CD8-positive, alpha-beta memory T cell (primary cell): ENCODE results near the gene TMOD1. TPM values are rescaled to one million over a fixed set of nuclear protein-coding genes. Genes with fewer than 3 reads are reported as not detected.

ENCODE experiments used
- CTCF ChIA-PET: fragments of 350-600 bp; sonication (Branson Sonifier 250); formaldehyde crosslinking; loops from one replicate; lab custom pipeline; 2021; ENCODE audit warnings: antibody characterized with exemption; lab: Charles Lee
- POLR2A ChIA-PET: fragments of 350-600 bp; sonication (Branson Sonifier 250); formaldehyde crosslinking; loops from one replicate; lab custom pipeline; 2021; ENCODE audit warnings: antibody characterized with exemption; lab: Charles Lee
- DNase-seq, 5 donors: peaks; one replicate each; pipeline versions ENCODE4 v3.0.0 to v3.0.0-alpha.2; 2020 to 2022; ENCODE audit warnings: mixed read lengths in 1 of 5
- H3K27ac ChIP-seq: one replicate; pipeline ENCODE4 v1.7.0; 2013; ENCODE audit warnings: low read depth, mild to moderate bottlenecking, low read length, moderate library complexity
- H3K27me3 ChIP-seq: 2 replicates; pipeline ENCODE4 v1.7.0; 2013; ENCODE audit warnings: low read length, mild to moderate bottlenecking; ENCODE audit not compliant: insufficient read depth, poor library complexity, severe bottlenecking
- H3K36me3 ChIP-seq: 2 replicates; pipeline ENCODE4 v1.7.0; 2013; ENCODE audit warnings: mild to moderate bottlenecking, low read length, moderate library complexity; ENCODE audit not compliant: insufficient read depth
- H3K4me1 ChIP-seq: 2 replicates; pipeline ENCODE4 v1.7.0; 2013; ENCODE audit warnings: mild to moderate bottlenecking, low read length, moderate library complexity; ENCODE audit not compliant: insufficient read depth
- H3K4me3 ChIP-seq: 2 replicates; pipeline ENCODE4 v1.7.0; 2013; ENCODE audit warnings: mild to moderate bottlenecking, low read length
- H3K9me3 ChIP-seq: 2 replicates; pipeline ENCODE4 v1.7.0; 2013; ENCODE audit warnings: mild to moderate bottlenecking, low read length
- H3K27ac Mint-ChIP-seq, 8 donors: one replicate each; pipeline ENCODE4 v1.8.0; 2020 to 2021; ENCODE audit warnings: mixed read lengths in 8 of 8, mild to moderate bottlenecking in 6 of 8, inconsistent platforms in 3 of 8, moderate library complexity in 3 of 8
- H3K27me3 Mint-ChIP-seq, 2 donors: one replicate each; pipeline ENCODE4 v1.8.0; 2020 to 2021; ENCODE audit warnings: mixed read lengths in 2 of 2, mild to moderate bottlenecking in 1 of 2, moderate library complexity in 1 of 2
- H3K36me3 Mint-ChIP-seq, 3 donors: one replicate each; pipeline ENCODE4 v1.8.0; 2020 to 2021; ENCODE audit warnings: mixed read lengths in 3 of 3, inconsistent platforms in 1 of 3, mild to moderate bottlenecking in 1 of 3
- H3K4me1 Mint-ChIP-seq, 3 donors: one replicate each; pipeline ENCODE4 v1.8.0; 2020 to 2021; ENCODE audit warnings: mixed read lengths in 3 of 3, inconsistent platforms in 1 of 3, mild to moderate bottlenecking in 1 of 3
- H3K4me3 Mint-ChIP-seq, 7 donors: one replicate each; pipeline ENCODE4 v1.8.0; 2020 to 2021; ENCODE audit warnings: mixed read lengths in 7 of 7, mild to moderate bottlenecking in 6 of 7, moderate library complexity in 4 of 7, inconsistent platforms in 2 of 7
- H3K9me3 Mint-ChIP-seq, 5 donors: one replicate each; pipeline ENCODE4 v1.8.0; 2020 to 2022; ENCODE audit warnings: mixed read lengths in 5 of 5, mild to moderate bottlenecking in 3 of 5, moderate library complexity in 2 of 5, inconsistent platforms in 1 of 5
- polyA plus RNA-seq: library from polyadenylated mRNA; unstranded; fragments of 300-500 nt; fragmentation: Illumina TruSeq; gene quantifications from one replicate; pipeline ENCODE4 v1.2.3, GENCODE V29; 2021
- total RNA-seq, 2 experiments: library from RNA; stranded (reverse); gene quantifications; one replicate each; pipeline ENCODE4 v1.2.3, GENCODE V29; 2021

TMOD1 gene
- total and polyA plus RNA-seq, 3 experiments from 2014 or later = 1.2 to 1.5 (median 1.3) TPM

- Histone ChIP-seq H3K9me3 (no peaks in the 10 kb centered on the region), H3K4me1 (peaks cover 8% of the 10 kb centered on the region), H3K36me3 (no peaks in the 10 kb centered on the region), H3K4me3 (no peak overlapping the region), H3K27ac (no peak overlapping the region), H3K27me3 (peaks cover 13% of the 10 kb centered on the region)
- Mint-ChIP-seq H3K27me3 (peaks cover 35 to 43% of the 10 kb centered on the region in 2 donors), H3K27ac (no peak overlapping the region), H3K4me3 (no peak overlapping the region), H3K36me3 (no peaks in the 10 kb centered on the region), H3K9me3 (no peaks in the 10 kb centered on the region), H3K4me1 (peaks cover 15 to 18% (median 18%) of the 10 kb centered on the region in 3 donors)
- DNase-seq = no peak
- POLR2A ChIA-PET = no interaction called here
- CTCF ChIA-PET = no interaction called here
These were observed 4.4 kb downstream of the TMOD1 start for GRCh38 chr9:97505845-97506244.

GRCh38 chr9:97506306-97506705 is 4.8 kb downstream of the TMOD1 start:
- Histone ChIP-seq H3K4me1 (peaks cover 8% of the 10 kb centered on the region), H3K4me3 (no peak overlapping the region), H3K27me3 (peaks cover 13% of the 10 kb centered on the region), H3K36me3 (no peaks in the 10 kb centered on the region), H3K9me3 (no peaks in the 10 kb centered on the region), H3K27ac (no peak overlapping the region)
- ChIA-PET POLR2A (no interaction called here), CTCF (no interaction called here)
- Mint-ChIP-seq H3K27ac (no peak overlapping the region), H3K4me1 (peaks cover 11 to 14% (median 14%) of the 10 kb centered on the region in 3 donors), H3K36me3 (no peaks in the 10 kb centered on the region), H3K27me3 (peaks cover 31 to 39% of the 10 kb centered on the region in 2 donors), H3K4me3 (no peak overlapping the region), H3K9me3 (no peaks in the 10 kb centered on the region)
- no peak for DNase-seq

- Histone ChIP-seq H3K36me3 (no peaks in the 10 kb centered on the region), H3K27me3 (peaks cover 13% of the 10 kb centered on the region), H3K4me3 (no peak overlapping the region), H3K9me3 (no peaks in the 10 kb centered on the region), H3K4me1 (peaks cover 8% of the 10 kb centered on the region), H3K27ac (no peak overlapping the region)
- no peak for DNase-seq
- peaks cover 11 to 14% (median 14%) of the 10 kb centered on the region in 3 donors for H3K4me1 Mint-ChIP-seq
- H3K36me3 Mint-ChIP-seq = no peaks in the 10 kb centered on the region
- ChIA-PET POLR2A (no interaction called here), CTCF (no interaction called here)
- peaks cover 31 to 39% of the 10 kb centered on the region in 2 donors for H3K27me3 Mint-ChIP-seq
- no peaks in the 10 kb centered on the region for H3K9me3 Mint-ChIP-seq
- H3K4me3 Mint-ChIP-seq = no peak overlapping the region
- no peak overlapping the region for H3K27ac Mint-ChIP-seq
These were observed 5.3 kb downstream of the TMOD1 start for GRCh38 chr9:97506787-97507186.

- Histone ChIP-seq H3K27ac (no peak overlapping the region), H3K9me3 (no peaks in the 10 kb centered on the region), H3K27me3 (peaks cover 11% of the 10 kb centered on the region), H3K4me1 (peaks cover 2% of the 10 kb centered on the region), H3K36me3 (no peaks in the 10 kb centered on the region), H3K4me3 (no peak overlapping the region)
- Mint-ChIP-seq H3K27me3 (peaks cover 29 to 35% of the 10 kb centered on the region in 2 donors), H3K9me3 (no peaks in the 10 kb centered on the region), H3K4me3 (no peak overlapping the region), H3K4me1 (peaks cover 8 to 10% (median 9%) of the 10 kb centered on the region in 3 donors), H3K36me3 (no peaks in the 10 kb centered on the region), H3K27ac (no peak overlapping the region)
- no peak for DNase-seq
- ChIA-PET CTCF (no interaction called here), POLR2A (no interaction called here)
These were observed 6.0 kb downstream of the TMOD1 start for GRCh38 chr9:97507428-97507984.

- no peak for DNase-seq
- Mint-ChIP-seq H3K27me3 (peaks cover 21 to 24% of the 10 kb centered on the region in 2 donors), H3K36me3 (no peaks in the 10 kb centered on the region), H3K9me3 (no peaks in the 10 kb centered on the region), H3K4me1 (no peaks in the 10 kb centered on the region), H3K4me3 (no peak overlapping the region), H3K27ac (no peak overlapping the region)
- Histone ChIP-seq H3K27ac (no peak overlapping the region), H3K36me3 (no peaks in the 10 kb centered on the region), H3K4me3 (no peak overlapping the region), H3K27me3 (no peaks in the 10 kb centered on the region), H3K9me3 (no peaks in the 10 kb centered on the region), H3K4me1 (no peaks in the 10 kb centered on the region)
- ChIA-PET POLR2A (no interaction called here), CTCF (no interaction called here)
These were observed 7.4 kb downstream of the TMOD1 start for GRCh38 chr9:97508852-97509251.

- Mint-ChIP-seq H3K9me3 (no peaks in the 10 kb centered on the region), H3K4me1 (no peaks in the 10 kb centered on the region), H3K27me3 (peaks cover 16 to 17% of the 10 kb centered on the region in 2 donors), H3K36me3 (no peaks in the 10 kb centered on the region), H3K4me3 (no peak overlapping the region), H3K27ac (no peak overlapping the region)
- Histone ChIP-seq H3K4me3 (no peak overlapping the region), H3K4me1 (no peaks in the 10 kb centered on the region), H3K27ac (no peak overlapping the region), H3K9me3 (no peaks in the 10 kb centered on the region), H3K27me3 (no peaks in the 10 kb centered on the region), H3K36me3 (no peaks in the 10 kb centered on the region)
- DNase-seq = no peak
- ChIA-PET POLR2A (no interaction called here), CTCF (interaction anchor here (1.0 to 1.3 kb wide), 3 partner anchors 10 to 100 kb away, joined by 3 read pairs; no protein-coding TSS in a partner anchor)
These were observed 9.6 kb downstream of the TMOD1 start for GRCh38 chr9:97510797-97511654.

- no peaks in the 10 kb centered on the region for H3K9me3 ChIP-seq
- H3K36me3 ChIP-seq = no peaks in the 10 kb centered on the region
- H3K27ac Mint-ChIP-seq = no peak overlapping the region
- CTCF ChIA-PET = interaction anchor here (1.2 kb wide), 1 partner anchor 11 kb away, joined by 3 read pairs; no protein-coding TSS in a partner anchor
- H3K4me1 Mint-ChIP-seq = no peaks in the 10 kb centered on the region
- H3K4me1 ChIP-seq = no peaks in the 10 kb centered on the region
- no peaks in the 10 kb centered on the region for H3K36me3 Mint-ChIP-seq
- no peak overlapping the region for H3K27ac ChIP-seq
- H3K27me3 ChIP-seq = no peaks in the 10 kb centered on the region
- H3K27me3 Mint-ChIP-seq = peaks cover 19 to 24% of the 10 kb centered on the region in 2 donors
- H3K9me3 Mint-ChIP-seq = no peaks in the 10 kb centered on the region
- H3K4me3 Mint-ChIP-seq = no peak overlapping the region
- H3K4me3 ChIP-seq = no peak overlapping the region
- POLR2A ChIA-PET = no interaction called here
- DNase-seq = no peak
These were observed 10.4 kb downstream of the TMOD1 start for GRCh38 chr9:97511655-97512427.
